Umbilical cord (tissue), 2 donors: ENCODE data around the gene HES7. TPM values are rescaled to one million over a fixed set of nuclear protein-coding genes. Genes with fewer than 3 reads are reported as not detected.
A peak's percentile ranks its signal among the peaks of the same experiment; 100 is the strongest.
"Not testable (repeated sequence)": the region's sequence is repeated elsewhere in the genome, so short reads cannot be mapped to it uniquely, and the experiment has no call there.

Experiments
- DNase-seq: peaks from one replicate; pipeline ENCODE4 v3.0.0-alpha.2; 2015; ENCODE audit warnings: low spot score
- total RNA-seq: library from RNA; depleted of rRNA; stranded (reverse); fragments of >200 nt; gene quantifications from one replicate; pipeline ENCODE4 v1.2.3, GENCODE V29; 2014; ENCODE audit warnings: low replicate concordance; ENCODE audit not compliant: insufficient read depth

Gene HES7
- total RNA-seq, 1 donor from 2014 or later: not detected

GRCh38 chr17:8122924-8123694, 797 bp downstream of the HES7 start:
- peak; percentile 22 for DNase-seq

DNA sequence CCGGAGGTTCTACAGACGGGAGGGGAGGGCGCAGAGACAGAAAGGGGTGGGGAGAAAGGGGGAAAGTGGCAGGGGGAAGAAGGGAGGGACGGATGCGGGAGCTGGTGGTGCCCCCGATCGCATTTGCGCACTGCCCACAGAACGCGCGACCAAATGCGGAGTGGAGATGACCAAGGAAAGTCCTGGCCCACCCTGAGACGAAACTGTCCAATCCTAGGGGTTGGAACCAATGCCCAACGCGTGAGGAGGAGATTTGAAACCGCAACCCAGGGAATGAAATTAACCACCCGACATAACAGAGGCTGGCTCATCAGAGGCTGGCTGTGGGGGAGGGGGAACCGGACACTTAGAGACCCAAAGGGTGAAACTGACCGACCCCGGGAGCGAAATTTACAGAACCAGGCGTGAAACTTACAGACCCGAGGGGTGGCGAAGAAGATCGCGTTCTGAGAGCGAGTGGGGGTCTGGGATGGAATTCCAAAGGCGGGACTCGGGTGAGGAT, 1.4 kb downstream of the HES7 start:
- no peak for DNase-seq

DNA sequence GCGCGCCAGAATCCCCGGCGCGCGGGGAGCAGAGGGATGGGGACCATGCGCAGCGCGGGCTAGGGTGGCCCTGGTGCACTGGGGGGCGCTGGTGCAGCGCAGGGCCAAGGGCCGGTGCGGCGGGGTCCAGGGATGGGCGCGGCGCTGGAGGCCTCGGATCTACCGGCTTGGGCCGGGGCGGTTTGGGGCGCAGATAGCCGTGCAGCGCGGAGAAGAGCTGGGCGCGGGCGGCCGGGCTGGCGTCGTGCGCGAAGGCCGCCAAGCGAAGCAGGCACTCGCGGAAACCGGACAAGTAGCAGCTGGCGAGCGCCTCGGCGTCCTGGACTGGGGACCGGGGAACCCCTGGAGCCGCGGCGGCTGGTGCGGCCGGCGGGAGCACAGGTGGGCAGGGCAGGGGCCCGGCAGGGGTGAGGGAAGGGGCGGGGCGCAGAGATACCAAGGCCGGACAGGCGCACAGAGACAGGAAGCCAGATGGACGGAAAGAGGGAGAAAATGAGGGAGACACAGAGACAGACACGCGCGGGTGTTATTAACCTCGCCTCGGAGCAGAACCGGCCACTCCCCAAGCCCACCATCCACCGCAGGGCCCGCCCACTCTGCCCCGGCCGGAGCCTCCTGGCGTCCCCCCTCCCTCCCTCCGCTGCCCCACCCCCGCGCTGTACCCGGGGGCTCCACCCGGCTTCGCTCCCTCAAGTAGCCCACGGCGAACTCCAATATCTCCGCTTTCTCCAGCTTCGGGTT, 2.1 kb downstream of the HES7 start:
- DNase-seq: peak; percentile 40

DNA sequence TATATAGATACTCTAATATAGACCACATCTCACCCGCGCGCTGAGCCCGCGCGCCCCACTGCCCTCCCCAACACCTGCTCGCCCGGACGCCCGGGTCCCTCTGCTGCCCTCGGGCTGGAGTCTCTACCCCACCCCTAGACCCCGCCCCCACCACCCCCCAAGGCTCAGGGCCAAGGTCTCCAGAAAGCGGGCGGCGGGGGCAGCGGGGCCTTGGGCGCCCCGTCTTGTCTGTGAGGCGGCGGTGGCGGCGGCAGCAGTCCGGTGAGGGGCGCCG, 2.6 kb downstream of the HES7 start:
- DNase-seq: no peak

DNA sequence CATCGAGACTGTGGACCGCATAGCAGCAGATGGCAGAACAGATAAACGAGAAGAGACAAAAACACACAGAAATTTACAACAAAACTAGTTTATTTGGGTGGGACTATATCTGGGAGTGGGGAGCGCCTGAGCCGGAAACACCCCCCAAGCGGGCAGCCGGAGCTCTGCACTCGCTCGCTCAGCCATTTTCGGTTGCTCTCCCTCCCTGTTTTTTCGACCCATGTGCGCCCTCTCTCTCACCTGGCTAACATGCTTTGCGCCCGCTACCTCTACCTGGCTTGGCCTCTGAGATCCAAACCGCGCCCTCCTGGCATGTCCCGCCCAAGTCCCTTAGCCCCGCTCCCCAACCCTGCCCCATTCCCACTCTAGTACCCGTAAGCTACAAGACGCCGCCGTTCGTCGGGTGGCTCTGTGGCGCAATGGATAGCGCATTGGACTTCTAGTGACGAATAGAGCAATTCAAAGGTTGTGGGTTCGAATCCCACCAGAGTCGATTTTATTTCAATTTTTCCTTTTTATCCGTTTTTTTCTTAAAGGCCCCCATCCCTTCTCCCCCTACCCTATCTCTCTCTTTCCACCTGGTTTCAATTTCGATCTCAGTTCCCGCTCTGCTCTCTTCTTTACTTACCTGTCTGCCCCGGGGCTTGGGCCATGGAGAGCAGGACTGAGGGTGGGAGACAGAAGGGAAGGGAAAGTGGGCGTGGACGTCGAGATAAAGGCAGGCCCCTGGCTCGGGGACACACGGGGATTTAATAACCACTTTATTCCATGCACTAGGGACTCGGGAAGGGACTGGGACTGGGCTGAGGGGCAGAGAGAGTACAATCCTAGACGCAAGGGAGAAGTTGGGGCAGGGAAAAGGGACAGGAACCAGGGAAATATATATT, 3.1 kb downstream of the HES7 start:
- DNase-seq: peak; percentile 45

DNA sequence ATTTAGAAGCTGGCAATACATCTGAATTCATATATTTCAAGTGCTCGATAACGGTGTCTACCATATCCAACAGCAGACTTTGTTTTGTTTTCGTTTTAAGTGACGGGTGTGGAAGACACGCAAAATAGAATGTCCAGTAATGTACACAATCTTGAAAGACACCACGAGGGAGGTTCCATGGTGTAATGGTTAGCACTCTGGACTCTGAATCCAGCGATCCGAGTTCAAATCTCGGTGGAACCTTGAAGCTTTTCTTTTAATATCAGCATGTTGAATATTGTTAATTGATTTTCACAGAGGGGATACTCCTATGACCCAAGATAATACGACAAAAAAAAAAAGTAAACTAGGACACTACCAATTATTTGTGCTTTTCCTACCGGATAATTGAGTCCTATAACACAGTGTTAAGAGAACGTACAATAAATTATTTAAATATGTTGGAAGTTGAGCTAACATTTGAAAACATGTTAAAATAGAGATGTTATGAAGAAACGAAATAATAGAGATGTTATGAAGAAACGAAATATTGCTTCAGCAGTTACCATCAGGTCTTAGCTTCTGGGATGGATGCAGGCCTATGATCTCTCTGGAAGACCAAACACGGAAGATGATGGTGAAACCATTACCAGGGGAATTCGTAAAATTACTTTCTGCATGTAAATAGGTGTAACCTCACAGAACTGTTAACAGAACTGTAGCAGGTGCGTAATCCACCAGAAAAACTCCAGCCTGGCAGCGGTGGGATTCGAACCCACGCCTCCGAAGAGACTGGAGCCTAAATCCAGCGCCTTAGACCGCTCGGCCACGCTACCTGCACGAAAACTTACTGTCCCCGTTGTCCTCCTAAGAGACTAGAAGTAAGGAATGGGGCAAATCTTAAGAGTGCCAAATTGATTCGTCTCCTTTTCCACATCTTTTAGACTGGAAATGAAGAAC, 4.1 kb downstream of the HES7 start:
- peak; percentile 98 for DNase-seq

GRCh38 chr17:8118769-8119580, 4.9 kb downstream of the HES7 start:
- DNase-seq: peak; percentile 94

DNA sequence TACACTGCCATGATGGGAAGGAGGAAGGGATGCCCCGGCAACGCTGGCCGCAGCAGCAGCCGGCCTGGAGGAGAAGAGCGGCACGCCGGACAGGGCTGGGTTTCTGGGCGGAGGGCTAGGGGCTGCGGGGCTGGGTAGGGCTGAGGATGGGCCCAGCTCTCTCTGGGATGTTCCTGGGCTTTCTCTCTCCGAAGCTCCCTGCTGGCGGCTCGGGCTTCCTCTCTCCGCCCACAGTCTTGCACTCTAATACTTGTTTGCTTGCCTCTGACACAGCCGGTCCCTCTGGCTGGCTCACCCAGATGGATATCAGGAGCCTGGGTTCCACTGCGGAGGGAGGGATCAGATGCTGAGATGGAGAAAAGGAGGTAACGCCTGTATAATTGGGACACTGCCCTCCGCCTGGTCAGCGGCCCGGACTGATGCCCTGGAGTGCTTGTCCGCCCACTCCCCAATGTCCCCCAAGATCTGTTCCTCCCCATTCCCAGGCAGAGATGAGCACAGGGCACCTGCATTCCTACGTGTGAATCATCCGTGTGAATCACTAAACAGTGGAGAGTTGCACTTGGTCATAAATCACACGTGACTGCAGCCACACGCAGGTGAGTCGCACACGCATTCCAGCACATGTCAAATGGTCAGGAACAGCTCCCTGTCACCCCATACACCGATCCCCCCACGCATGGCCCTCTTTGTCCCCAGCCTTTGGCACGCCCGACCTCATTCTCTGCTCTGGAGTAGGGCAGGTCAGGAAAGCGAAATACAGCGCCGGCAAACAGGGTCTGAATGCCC, 5.7 kb downstream of the HES7 start, which contains the start of gene ALOXE3:
TSS of gene ALOXE3 (minus strand) at position 535 of the 789 bp plus-strand sequence. CDS start at position 11, 524 bp downstream.
- peak; percentile 62 for DNase-seq

- no peak for DNase-seq
These were observed 6.4 kb downstream of the HES7 start for GRCh38 chr17:8117367-8117979.

DNA sequence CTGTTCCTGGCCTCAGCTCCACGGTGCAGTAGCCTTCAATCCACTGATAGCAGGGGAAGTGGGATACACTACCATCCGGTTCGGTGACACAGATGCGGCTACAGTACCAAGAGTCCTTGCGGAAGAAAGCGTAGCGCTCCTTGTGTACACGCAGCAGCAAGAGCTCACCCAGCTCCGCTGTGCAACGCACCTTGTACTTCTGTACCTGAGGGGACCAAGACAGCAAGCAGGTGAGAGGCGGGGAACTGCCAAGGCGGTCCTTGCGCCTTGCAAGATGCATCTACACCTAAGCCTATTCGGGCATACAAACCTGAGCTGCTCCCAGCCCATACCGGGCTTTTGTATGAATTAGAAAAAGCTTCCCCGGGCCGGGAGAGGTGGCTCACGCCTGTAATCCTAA, 7.1 kb downstream of the HES7 start:
- no peak for DNase-seq

DNA sequence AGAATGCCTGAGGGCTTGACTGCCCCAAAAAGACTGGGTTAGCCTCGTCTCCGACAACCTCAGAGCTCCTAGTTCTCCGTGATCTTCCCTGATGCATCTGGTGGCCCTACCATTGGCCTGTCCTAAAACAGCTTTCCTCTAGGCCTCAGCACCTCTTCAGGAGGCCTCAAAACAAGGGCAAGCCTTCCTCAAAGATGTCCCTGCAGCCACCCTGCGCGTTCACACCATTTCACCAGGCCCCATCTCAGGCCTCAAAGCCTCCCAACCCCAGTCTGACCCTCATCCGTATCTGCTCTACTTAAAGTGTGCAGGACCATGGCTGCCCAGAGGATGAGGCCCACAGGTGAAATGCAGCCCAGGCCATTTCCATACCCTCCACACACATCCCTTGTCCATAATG, 13.0 kb downstream of the HES7 start:
- no peak for DNase-seq

- DNase-seq: no peak
These were observed 13.5 kb downstream of the HES7 start for GRCh38 chr17:8110456-8110804.

GRCh38 chr17:8109661-8110455, 14.0 kb downstream of the HES7 start:
- no peak for DNase-seq

DNA sequence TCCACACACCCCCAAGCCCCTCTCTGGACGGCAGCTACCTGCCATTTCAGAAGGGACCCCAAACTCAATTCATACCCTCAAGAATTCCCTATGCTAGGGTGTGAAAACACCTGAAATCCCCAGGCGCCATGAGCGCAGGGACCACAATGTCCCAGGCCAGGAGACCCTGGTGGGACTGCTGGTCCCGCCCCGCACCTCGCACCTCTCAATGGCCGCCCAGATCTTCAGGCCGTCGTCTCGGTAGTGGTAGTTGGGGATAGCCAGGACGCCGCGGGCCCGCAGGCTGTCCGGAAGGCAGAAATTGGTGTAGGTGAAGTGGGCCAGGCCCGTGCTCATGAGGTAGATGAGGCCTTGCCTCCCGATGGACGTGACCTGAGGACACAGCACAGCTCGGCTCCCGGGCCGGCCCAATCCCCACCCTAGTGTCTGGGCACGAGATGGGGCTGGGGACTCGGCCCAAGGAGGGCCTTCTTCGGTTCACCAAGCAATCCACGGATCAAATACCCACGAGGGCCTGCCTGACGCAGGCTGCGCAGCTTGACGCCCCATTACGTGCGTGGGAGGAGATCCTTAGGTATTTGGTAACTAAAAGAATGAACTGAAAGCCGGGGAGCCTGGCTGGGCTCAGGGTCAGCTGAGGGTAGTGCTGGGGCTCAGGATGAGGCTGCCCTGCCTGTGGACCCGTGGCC, 14.8 kb downstream of the HES7 start:
- no peak for DNase-seq

DNA sequence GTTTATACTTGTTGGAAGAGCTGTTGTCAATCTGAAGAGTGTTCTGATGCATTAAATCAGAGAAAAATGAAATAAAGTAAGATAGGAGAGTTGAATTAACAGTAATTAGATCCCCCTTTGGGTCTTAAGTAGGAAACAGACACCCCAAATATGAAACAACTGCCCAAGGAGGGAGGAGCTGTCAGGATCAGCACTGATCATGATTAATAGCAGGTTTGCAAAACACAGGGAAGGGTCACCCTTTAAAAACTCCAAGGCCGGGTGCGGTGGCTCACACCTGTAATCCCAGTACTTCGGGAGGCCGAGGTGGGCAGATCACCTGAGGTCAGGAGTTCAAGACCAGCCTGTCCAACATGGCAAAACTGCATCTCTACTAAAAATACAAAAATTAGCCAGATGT, 16.9 kb downstream of the HES7 start:
- not testable (repeated sequence) for DNase-seq

DNA sequence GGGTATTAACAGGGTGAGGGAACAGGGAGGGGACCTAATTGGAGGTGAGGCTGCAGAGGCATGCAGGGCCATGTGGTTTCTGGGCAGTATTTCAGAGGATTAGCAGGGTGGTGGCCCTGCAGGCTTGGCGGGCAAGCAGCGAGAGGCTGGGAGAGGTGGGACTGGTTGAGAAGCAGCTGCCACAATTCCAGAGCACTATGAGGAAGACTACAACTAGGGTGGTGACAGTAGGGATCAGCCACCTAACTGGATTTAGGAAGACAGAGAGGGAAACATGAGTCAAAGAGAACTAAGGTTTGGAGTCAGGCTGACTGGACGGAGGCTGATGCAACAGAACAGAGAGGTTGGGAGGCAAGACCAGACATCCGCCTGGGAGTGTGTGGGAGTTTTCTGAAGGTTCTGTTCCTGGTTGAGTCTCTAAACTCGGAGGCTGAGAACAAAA, 17.9 kb downstream of the HES7 start:
- DNase-seq: no peak

DNA sequence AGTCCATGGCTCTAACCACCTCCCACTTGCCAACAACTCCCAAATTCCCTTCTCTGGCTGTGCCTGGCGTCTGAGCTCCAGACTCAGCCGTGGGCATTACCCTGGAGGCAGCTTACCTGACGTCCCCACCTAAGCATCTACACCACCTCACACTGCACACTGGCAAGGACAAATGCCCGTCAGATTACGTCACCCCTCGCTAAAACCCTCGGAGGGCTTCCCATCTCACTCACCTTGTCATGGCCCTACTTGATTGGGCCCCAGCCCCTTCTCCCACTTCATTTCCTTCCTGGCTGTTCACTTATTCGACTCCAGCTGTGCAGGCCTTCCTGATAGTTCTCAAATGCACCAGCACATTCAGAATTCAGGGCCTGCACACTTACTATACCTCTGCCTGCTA, 19.0 kb downstream of the HES7 start:
- no peak for DNase-seq
